Measurements from ENCODE around the gene DHRS2.

DHRS2 gene

DNA sequence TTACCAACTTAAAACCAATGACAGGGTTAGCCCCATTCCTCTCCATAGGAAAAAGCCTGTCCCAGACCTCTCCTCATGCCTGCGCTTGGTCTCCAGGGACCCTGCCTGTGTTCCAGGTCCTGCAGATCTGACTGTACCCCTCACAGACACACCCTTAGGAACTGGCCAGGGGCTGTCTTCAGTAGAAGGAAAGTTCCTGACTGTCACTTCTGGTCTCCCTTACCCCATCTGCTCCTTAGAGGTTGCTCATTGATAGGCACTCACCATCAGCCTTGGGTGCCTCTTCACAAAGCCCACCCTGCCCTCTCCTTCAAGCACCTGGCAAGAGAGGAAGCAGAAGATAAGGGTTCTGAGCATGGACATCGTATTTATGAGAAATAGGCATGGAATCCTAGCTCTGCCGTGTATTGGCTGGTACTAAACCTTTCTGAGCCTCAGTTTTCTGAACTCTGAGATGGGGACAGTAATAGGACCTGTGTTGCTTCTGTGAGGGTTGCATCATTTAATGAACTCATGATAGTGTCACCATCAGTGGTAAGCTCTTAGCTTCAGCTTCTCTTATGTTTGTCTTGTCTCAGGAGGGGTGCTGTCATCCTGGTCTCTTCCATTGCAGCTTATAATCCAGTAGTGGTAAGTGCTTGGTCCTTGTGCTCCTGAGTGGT, 7.5 kb downstream of the DHRS2 start:
- TF ChIP-seq ZFX (IDR thresholded peaks at IDR 0.05; ENCODE audit: borderline replicate concordance) = no peak
- TF ChIP-seq, protein P1, sequence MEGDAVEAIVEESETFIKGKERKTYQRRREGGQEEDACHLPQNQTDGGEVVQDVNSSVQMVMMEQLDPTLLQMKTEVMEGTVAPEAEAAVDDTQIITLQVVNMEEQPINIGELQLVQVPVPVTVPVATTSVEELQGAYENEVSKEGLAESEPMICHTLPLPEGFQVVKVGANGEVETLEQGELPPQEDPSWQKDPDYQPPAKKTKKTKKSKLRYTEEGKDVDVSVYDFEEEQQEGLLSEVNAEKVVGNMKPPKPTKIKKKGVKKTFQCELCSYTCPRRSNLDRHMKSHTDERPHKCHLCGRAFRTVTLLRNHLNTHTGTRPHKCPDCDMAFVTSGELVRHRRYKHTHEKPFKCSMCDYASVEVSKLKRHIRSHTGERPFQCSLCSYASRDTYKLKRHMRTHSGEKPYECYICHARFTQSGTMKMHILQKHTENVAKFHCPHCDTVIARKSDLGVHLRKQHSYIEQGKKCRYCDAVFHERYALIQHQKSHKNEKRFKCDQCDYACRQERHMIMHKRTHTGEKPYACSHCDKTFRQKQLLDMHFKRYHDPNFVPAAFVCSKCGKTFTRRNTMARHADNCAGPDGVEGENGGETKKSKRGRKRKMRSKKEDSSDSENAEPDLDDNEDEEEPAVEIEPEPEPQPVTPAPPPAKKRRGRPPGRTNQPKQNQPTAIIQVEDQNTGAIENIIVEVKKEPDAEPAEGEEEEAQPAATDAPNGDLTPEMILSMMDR (IDR thresholded peaks at IDR 0.05) = no peak
- no peak overlapping the region for H3K27ac ChIP-seq

DNA sequence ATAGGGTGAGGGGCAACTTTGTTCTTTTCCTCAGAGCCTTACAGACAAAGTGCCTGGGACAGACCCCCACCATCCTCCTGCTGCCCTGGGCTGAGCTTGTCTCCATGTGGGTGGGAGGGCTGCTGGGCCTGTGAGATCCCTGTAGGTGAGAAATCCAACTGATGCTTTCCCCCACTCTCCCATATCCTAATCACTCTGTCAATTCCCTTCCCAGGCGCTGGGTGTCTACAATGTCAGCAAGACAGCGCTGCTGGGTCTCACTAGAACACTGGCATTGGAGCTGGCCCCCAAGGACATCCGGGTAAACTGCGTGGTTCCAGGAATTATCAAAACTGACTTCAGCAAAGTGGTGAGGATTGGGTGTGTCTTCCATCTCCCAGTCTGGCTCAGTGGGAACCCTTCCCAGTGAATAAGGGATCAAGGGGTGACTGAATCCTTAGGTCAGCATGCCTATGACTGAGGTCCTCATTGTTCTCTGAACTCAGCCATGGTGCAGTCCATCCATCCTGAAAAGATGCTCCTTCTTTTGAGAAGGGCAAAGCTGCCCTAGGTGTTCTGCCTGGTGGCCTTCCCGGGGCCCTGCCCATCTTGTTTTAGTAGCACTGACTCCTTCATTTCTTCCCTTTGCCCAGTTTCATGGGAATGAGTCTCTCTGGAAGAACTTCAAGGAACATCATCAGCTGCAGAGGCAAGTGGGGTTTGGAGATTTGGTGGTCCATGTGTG, 8.2 kb downstream of the DHRS2 start:
- TF ChIP-seq, protein P1 (IDR thresholded peaks at IDR 0.05) = no peak
- no peak for TF ChIP-seq ZFX (IDR thresholded peaks at IDR 0.05; ENCODE audit: borderline replicate concordance)
- no peak overlapping the region for H3K27ac ChIP-seq

DNA sequence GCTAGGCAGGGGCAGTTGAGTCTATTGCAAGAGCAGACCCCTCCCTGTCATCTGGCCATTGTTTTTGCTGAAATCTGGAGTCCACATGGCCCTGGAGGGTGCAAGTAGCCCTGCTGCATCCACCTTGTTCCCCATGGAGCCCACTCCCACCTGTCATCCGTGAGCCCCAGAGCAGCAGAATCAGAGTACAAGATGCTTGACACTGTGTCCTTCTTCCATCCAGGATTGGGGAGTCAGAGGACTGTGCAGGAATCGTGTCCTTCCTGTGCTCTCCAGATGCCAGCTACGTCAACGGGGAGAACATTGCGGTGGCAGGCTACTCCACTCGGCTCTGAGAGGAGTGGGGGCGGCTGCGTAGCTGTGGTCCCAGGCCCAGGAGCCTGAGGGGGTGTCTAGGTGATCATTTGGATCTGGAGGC, 8.8 kb downstream of the DHRS2 start:
- H3K27ac ChIP-seq = no peak overlapping the region
- TF ChIP-seq, protein P1 (IDR thresholded peaks at IDR 0.05) = no peak
- no peak for TF ChIP-seq ZFX (IDR thresholded peaks at IDR 0.05; ENCODE audit: borderline replicate concordance)

DNA sequence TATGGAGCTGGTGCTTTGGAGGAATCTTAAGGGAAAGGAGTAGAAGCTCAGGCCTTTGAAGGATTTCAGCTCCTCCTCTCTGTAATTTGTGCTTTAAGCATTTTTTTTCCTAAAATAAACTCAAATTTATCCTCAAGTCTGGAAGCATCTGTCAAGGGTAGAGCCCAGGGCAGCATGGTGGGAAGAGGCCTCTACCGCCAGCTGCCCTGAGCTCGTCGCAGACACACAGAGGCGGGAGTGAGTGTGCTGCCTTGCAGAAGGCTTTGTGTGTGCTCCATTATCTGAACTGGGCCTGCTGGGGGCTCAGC, 9.3 kb downstream of the DHRS2 start:
- TF ChIP-seq, protein P1 (IDR thresholded peaks at IDR 0.05) = no peak
- TF ChIP-seq ZFX (IDR thresholded peaks at IDR 0.05; ENCODE audit: borderline replicate concordance) = no peak
- H3K27ac ChIP-seq = no peak overlapping the region

DNA sequence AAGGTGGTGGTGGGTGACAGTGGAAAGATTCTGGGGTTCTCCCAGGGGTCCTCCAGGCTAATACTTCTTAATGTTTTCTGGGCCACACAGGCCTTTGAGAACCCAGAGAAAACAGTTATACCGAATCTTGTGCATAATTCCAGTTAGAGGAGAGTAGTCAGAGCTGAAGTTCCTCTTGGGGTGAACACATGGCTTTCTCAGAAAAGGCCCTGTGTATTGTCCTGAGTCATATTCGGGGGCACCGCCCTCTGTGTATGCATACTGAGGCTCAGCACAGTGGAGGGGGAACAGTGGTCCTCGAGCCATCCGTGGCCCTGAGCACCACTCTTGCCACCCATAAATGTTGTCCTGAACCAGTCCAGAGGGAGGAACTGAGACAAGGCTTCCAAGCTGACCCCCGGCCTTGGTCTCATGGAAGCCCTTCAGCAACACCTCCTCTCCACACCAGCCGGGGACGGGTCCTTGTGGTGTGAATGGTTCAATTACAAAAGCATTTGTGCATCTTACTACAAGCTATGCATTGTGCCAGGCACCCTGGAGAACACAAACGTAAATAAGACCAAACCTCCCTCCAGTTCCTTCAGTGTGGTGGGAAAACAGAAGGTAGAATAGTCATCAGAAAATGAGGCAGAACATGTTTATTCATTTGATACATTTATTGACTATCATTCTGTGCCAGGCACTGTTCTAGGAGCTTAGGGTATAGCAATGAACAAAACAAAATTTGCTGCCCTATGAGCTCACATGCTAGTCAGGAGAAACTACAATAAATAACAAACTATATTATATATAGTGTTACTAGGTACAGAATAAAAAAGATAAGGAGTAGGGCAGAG, 9.9 kb downstream of the DHRS2 start:
- H3K27ac ChIP-seq = no peak overlapping the region
- TF ChIP-seq, protein P1 (IDR thresholded peaks at IDR 0.05) = no peak
- TF ChIP-seq ZFX (IDR thresholded peaks at IDR 0.05; ENCODE audit: borderline replicate concordance) = no peak

DNA sequence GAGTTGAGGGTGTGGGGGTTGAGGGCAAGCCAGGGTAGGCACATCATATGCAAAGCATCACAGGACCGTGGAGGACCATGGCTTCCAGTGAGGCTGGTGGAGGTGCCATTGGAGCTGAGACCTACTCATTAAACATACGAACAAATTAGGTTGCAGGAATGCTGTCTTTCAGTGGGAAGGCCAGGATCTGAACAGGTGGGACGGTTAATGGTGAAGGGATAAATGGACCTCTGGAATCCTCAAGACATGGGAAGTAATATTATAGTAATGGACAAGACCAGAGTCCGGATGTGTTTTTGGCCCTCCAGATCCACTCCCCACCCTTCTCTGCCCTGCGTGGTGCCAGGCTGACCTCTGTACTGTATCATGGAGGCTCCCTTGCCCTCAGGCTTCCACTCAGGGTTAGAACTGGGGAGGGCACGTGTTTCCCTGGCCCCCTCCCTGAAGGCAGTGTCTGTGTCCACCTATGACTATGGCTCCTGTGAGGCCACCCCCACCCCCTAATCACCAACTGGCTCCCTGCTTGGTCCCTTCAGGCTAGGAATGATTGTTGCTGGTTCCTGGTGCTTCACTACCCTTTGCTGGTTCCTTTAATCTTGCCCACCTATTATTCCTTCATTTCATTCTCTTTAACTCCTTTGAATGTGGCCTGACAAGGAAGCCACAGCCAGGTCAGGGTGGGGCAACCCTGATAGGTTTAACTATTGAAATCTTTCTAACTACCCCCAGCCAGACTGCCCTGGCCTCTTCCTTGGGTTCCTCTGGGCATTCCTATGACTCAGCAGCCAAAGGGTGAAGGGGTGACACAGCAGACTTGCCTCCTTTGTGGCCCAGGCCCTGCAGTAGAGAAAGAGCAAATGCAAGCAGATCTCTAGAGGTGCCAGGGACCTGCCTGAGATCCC, 10.7 kb downstream of the DHRS2 start:
- TF ChIP-seq, protein P1 (IDR thresholded peaks at IDR 0.05) = no peak
- no peak for TF ChIP-seq ZFX (IDR thresholded peaks at IDR 0.05; ENCODE audit: borderline replicate concordance)
- H3K27ac ChIP-seq = no peak overlapping the region

All from 22Rv1 (cell line).